Neuronal stem cell (in vitro differentiated cells): Measurements from ENCODE around the gene SCAANT1. TPM values are rescaled to one million over a fixed set of nuclear protein-coding genes. Genes with fewer than 3 reads are reported as not detected.

ENCODE experiments used
- DNase-seq: peaks from one replicate; pipeline ENCODE4 v3.0.0-alpha.2; 2013; ENCODE audit warnings: low spot score
- H2AFZ ChIP-seq: one replicate; pipeline ENCODE4 v1.6.1; 2013; ENCODE audit warnings: mild to moderate bottlenecking, low read length, inconsistent platforms
- H2AK5ac ChIP-seq: 2 replicates; pipeline ENCODE4 v1.6.1; 2013; ENCODE audit warnings: low read depth, mild to moderate bottlenecking, inconsistent platforms, low read length, moderate library complexity, mixed read lengths
- H2BK120ac ChIP-seq: 2 replicates; pipeline ENCODE4 v1.6.1; 2013; ENCODE audit warnings: low read depth, mild to moderate bottlenecking, inconsistent platforms, low read length, moderate library complexity, mixed read lengths
- H2BK12ac ChIP-seq: one replicate; pipeline ENCODE4 v1.6.1; 2013; ENCODE audit warnings: low read length, inconsistent platforms
- H2BK15ac ChIP-seq: 2 replicates; pipeline ENCODE4 v1.6.1; 2013; ENCODE audit warnings: mild to moderate bottlenecking, low read length, inconsistent platforms, mixed read lengths
- H2BK5ac ChIP-seq: one replicate; pipeline ENCODE4 v1.6.1; 2013; ENCODE audit warnings: inconsistent platforms, mild to moderate bottlenecking, low read length, moderate library complexity
- H3K14ac ChIP-seq: one replicate; pipeline ENCODE4 v1.6.1; 2013; ENCODE audit warnings: low read length, inconsistent platforms
- H3K18ac ChIP-seq: 2 replicates; pipeline ENCODE4 v1.6.1; 2013; ENCODE audit warnings: low read length, inconsistent platforms
- H3K23ac ChIP-seq: 2 replicates; pipeline ENCODE4 v1.6.1; 2013; ENCODE audit warnings: low read depth, mild to moderate bottlenecking, mixed read lengths, low read length, inconsistent platforms; ENCODE audit not compliant: poor library complexity
- H3K27ac ChIP-seq: replicated peaks from 3 replicates; pipeline ENCODE4 v1.5.1; 2013; ENCODE audit warnings: low read length, inconsistent platforms
- H3K27me3 ChIP-seq, 3 experiments: 2 replicates each; pipeline ENCODE4 v1.6.1; 2013; ENCODE audit warnings: low read length in 3 of 3, mild to moderate bottlenecking in 2 of 3, inconsistent platforms in 1 of 3, low read depth in 1 of 3, mixed read lengths in 1 of 3, moderate library complexity in 1 of 3; ENCODE audit not compliant: control insufficient read depth in 3 of 3, insufficient read depth in 3 of 3
- H3K36me3 ChIP-seq, 2 donors: replicated peaks in 1 of 2; 2 replicates each; pipeline ENCODE4 v1.6.1; 2013; ENCODE audit warnings: low read length in 2 of 2; ENCODE audit not compliant: control insufficient read depth in 2 of 2, insufficient read depth in 2 of 2
- H3K4ac ChIP-seq: 2 replicates; pipeline ENCODE4 v1.6.1; 2013; ENCODE audit warnings: inconsistent platforms, mild to moderate bottlenecking, low read length, moderate library complexity
- H3K4me1 ChIP-seq, 2 donors: 1 replicate in 1 of 2; 2 replicates in 1 of 2; pipeline ENCODE4 v1.6.1; 2013; ENCODE audit warnings: low read length in 2 of 2, low read depth in 1 of 2; ENCODE audit not compliant: control insufficient read depth in 2 of 2, insufficient read depth in 1 of 2
- H3K4me2 ChIP-seq: one replicate; pipeline ENCODE4 v1.6.1; 2013; ENCODE audit warnings: mild to moderate bottlenecking, low read length, inconsistent platforms; ENCODE audit not compliant: insufficient read depth, poor library complexity, severe bottlenecking
- H3K4me3 ChIP-seq, 2 donors: 2 replicates each; pipeline ENCODE4 v1.5.1; 2013; ENCODE audit warnings: low read length in 2 of 2, mild to moderate bottlenecking in 2 of 2, inconsistent platforms in 1 of 2, moderate library complexity in 1 of 2
- H3K79me1 ChIP-seq: one replicate; pipeline ENCODE4 v1.6.1; 2013; ENCODE audit warnings: low read depth, mild to moderate bottlenecking, inconsistent platforms, low read length, moderate library complexity
- H3K9ac ChIP-seq: one replicate; pipeline ENCODE4 v1.6.1; 2013; ENCODE audit warnings: mild to moderate bottlenecking, low read depth, low read length, inconsistent platforms; ENCODE audit not compliant: poor library complexity
- H3K9me3 ChIP-seq, 2 donors: replicated peaks in 1 of 2; 2 replicates each; pipeline versions ENCODE3 to v1.6.1; 2013; ENCODE audit warnings: low read length in 2 of 2, mild to moderate bottlenecking in 2 of 2, inconsistent platforms in 1 of 2, low read depth in 1 of 2, mixed read lengths in 1 of 2, moderate library complexity in 1 of 2; ENCODE audit not compliant: control insufficient read depth in 2 of 2, insufficient read depth in 1 of 2
- H4K8ac ChIP-seq: one replicate; pipeline ENCODE4 v1.6.1; 2013; ENCODE audit warnings: low read depth, mild to moderate bottlenecking, inconsistent platforms, low read length, moderate library complexity
- H4K91ac ChIP-seq: one replicate; pipeline ENCODE4 v1.6.1; 2013; ENCODE audit warnings: low read length, low read depth, mild to moderate bottlenecking, inconsistent platforms; ENCODE audit not compliant: poor library complexity
- WGBS, 2 donors: extraction: QIAGEN DNeasy Blood & Tissue Kit; methylation state at CpG; one replicate each; pipeline ENCODE4 v1.1.7; 2013; ENCODE audit warnings: missing lambda C conversion rate in 2 of 2, mixed read lengths in 1 of 2; ENCODE audit not compliant: insufficient read length in 2 of 2, insufficient replicate concordance in 1 of 2; ENCODE audit errors: extremely low coverage in 2 of 2; 5-methylcytosine and 5-hydroxymethylcytosine counted together
- polyA plus RNA-seq, 2 experiments: library from polyadenylated mRNA; stranded (reverse); fragments of 200-250 nt; gene quantifications; one replicate each; pipeline ENCODE4 v1.2.3, GENCODE V29; 2013

The SCAANT1 gene
- polyA plus RNA-seq (2013, experiment 1 of 2): not detected
- polyA plus RNA-seq (2013, experiment 2 of 2): 0.78 TPM

DNA sequence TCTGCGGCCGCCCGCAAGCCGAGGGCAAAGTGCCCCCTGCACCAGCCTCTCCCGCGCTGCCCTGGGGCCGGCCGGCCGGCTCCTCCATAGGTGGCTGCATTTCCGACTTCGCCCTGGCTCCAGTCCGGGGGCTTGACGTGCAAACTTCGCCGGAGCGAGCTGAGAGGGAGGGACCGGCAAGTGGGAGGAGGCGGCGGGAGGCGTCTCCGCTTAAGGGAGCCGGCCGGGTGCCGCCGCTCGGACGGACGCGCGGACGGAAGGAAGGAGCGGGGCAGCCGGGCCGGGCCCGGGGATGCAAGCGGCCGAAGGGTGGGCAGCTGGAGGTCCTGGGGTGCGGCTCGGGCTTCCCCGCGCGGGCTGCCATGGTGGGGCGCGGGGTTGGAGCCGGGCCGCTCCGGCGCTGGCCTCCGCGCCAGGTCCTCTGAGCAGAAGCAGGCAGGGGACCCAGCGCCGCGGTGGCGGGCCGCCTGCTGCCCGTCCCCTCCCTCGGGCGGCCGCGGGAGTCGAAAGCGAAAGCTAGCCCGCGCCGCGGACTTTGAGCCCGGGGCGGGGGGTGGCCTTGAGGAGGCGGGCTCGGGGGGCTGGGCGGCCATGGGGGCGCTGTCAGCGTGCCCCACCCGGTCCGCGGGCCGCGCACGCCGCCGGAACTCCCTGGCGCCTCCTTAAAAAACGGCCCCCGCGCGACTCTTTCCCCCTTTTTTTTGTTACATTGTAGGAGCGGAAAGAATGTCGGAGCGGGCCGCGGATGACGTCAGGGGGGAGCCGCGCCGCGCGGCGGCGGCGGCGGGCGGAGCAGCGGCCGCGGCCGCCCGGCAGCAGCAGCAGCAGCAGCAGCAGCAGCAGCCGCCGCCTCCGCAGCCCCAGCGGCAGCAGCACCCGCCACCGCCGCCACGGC is at the start of gene SCAANT1:
Gene SCAANT1 (minus strand): TSS at position 511 of the 895 bp plus-strand sequence.
- no peak within 1 kb of the TSS for H4K8ac ChIP-seq
- no peak within 1 kb of the TSS for H3K14ac ChIP-seq
- no peak within 1 kb of the TSS for H3K4ac ChIP-seq
- peak within 1 kb of the TSS; percentile 93 for H2BK5ac ChIP-seq
- DNase-seq: peak; percentile 81
- H4K91ac ChIP-seq: peak within 1 kb of the TSS; percentile 19
- H2BK12ac ChIP-seq: no peak within 1 kb of the TSS
- no peaks in the 10 kb centered on the region for H3K9me3 ChIP-seq
- peak within 1 kb of the TSS; percentile 95 for H3K9ac ChIP-seq
- no CpG with 5 or more reads among the region's 115 CpGs for WGBS, 2 donors
- peak within 1 kb of the TSS; percentile 89 for H3K4me2 ChIP-seq
- H3K36me3 ChIP-seq: peaks cover 3 to 27% of the 10 kb centered on the region in 2 donors
- H3K18ac ChIP-seq: peak within 1 kb of the TSS; percentile 99
- H3K4me3 ChIP-seq: peak within 1 kb of the TSS; percentile 73 to 98
- no peak within 1 kb of the TSS for H3K23ac ChIP-seq
- peak within 1 kb of the TSS; percentile 88 for H3K27ac ChIP-seq
- peak within 1 kb of the TSS; percentile 91 for H2AFZ ChIP-seq
- H2AK5ac ChIP-seq: peak within 1 kb of the TSS; percentile 64
- H2BK120ac ChIP-seq: peak within 1 kb of the TSS; percentile 19
- peaks cover 5 to 10% of the 10 kb centered on the region in 2 donors for H3K4me1 ChIP-seq
- H3K79me1 ChIP-seq: peaks cover 2% of the 10 kb centered on the region
- no peaks in the 10 kb centered on the region for H3K27me3 ChIP-seq
- H2BK15ac ChIP-seq: peak within 1 kb of the TSS; percentile 51

GRCh38 chr3:63961891-63962290 is 49.7 kb upstream of the SCAANT1 start:
- no peak overlapping the region for H3K27ac ChIP-seq
- H3K9me3 ChIP-seq: no peaks in the 10 kb centered on the region
- no peaks in the 10 kb centered on the region for H3K27me3 ChIP-seq
- no peak overlapping the region for H4K91ac ChIP-seq
- H2BK12ac ChIP-seq: no peak overlapping the region
- no peak overlapping the region for H3K4me2 ChIP-seq
- H3K4ac ChIP-seq: no peak overlapping the region
- DNase-seq: no peak
- no peak overlapping the region for H4K8ac ChIP-seq
- peaks cover 3 to 26% of the 10 kb centered on the region in 2 donors for H3K4me1 ChIP-seq
- H2AFZ ChIP-seq: no peak overlapping the region
- no CpG with 5 or more reads among the region's 2 CpGs for WGBS, 2 donors
- no peaks in the 10 kb centered on the region for H3K36me3 ChIP-seq
- no peak overlapping the region for H3K9ac ChIP-seq
- H3K79me1 ChIP-seq: no peaks in the 10 kb centered on the region
- H3K18ac ChIP-seq: no peak overlapping the region
- no peak overlapping the region for H2BK120ac ChIP-seq
- no peak overlapping the region for H3K23ac ChIP-seq
- H3K14ac ChIP-seq: no peak overlapping the region
- H2BK5ac ChIP-seq: no peak overlapping the region
- no peak overlapping the region for H2AK5ac ChIP-seq
- H3K4me3 ChIP-seq: no peak overlapping the region
- no peak overlapping the region for H2BK15ac ChIP-seq

GRCh38 chr3:63960048-63960711 is 48.0 kb upstream of the SCAANT1 start:
- H3K27ac ChIP-seq: peak overlapping the region; percentile 53
- no peak overlapping the region for H3K9ac ChIP-seq
- H2BK12ac ChIP-seq: no peak overlapping the region
- no peak overlapping the region for H4K91ac ChIP-seq
- H3K4me1 ChIP-seq: peaks cover 3 to 23% of the 10 kb centered on the region in 2 donors
- no peak overlapping the region for H3K4ac ChIP-seq
- H2BK5ac ChIP-seq: no peak overlapping the region
- no peak overlapping the region for H4K8ac ChIP-seq
- no peak overlapping the region for H3K4me3 ChIP-seq
- no peaks in the 10 kb centered on the region for H3K27me3 ChIP-seq
- no CpG with 5 or more reads among the region's 6 CpGs for WGBS, 2 donors
- no peak overlapping the region for H2BK15ac ChIP-seq
- no peak overlapping the region for H2AFZ ChIP-seq
- no peak overlapping the region for H2BK120ac ChIP-seq
- H3K14ac ChIP-seq: no peak overlapping the region
- no peak for DNase-seq
- no peaks in the 10 kb centered on the region for H3K79me1 ChIP-seq
- H3K23ac ChIP-seq: no peak overlapping the region
- peak overlapping the region; percentile 55 for H3K18ac ChIP-seq
- peak overlapping the region; percentile 68 for H2AK5ac ChIP-seq
- H3K9me3 ChIP-seq: no peaks in the 10 kb centered on the region
- peaks cover 0 to 8% of the 10 kb centered on the region in 2 donors for H3K36me3 ChIP-seq
- no peak overlapping the region for H3K4me2 ChIP-seq

DNA sequence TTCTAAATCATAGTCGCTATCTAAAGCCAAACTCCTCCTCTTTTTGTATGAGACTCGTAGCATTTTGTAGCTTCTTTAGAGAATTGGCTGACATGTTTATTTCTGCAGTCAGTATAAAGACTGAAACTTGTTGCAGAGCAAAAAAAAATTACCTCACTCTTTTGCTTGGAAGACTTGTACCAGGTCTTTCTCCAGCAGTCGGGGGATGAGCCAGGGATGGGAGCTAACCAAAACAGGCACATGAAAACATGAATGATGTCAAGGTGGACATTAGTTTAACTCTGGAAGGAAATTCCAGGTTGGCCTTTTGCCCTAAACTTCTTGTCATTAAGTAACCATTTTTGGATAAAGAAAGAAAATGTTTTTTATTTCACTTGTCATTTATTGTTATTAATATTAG is 47.0 kb upstream of the SCAANT1 start:
- Histone ChIP-seq H3K14ac (no peak overlapping the region), H3K27me3 (no peaks in the 10 kb centered on the region), H4K91ac (no peak overlapping the region), H4K8ac (no peak overlapping the region), H2BK5ac (no peak overlapping the region), H3K18ac (no peak overlapping the region), H3K9me3 (no peaks in the 10 kb centered on the region), H2AK5ac (no peak overlapping the region), H3K79me1 (peaks cover under 1% of the 10 kb centered on the region), H2BK15ac (no peak overlapping the region), H3K23ac (no peak overlapping the region), H3K4me3 (no peak overlapping the region), H3K4me2 (no peak overlapping the region), H3K27ac (no peak overlapping the region), H2AFZ (no peak overlapping the region), H2BK120ac (no peak overlapping the region), H3K4me1 (peaks cover 3 to 18% of the 10 kb centered on the region in 2 donors), H3K4ac (no peak overlapping the region), H2BK12ac (no peak overlapping the region), H3K36me3 (peaks cover 0 to 16% of the 10 kb centered on the region in 2 donors), H3K9ac (no peak overlapping the region)
- DNase-seq: no peak
- no CpG with 5 or more reads among the region's 3 CpGs for WGBS, 2 donors
